KMS-11 (cell line): Measurements from ENCODE around the gene PTPA.

ENCODE experiments used
- H2AFZ ChIP-seq: fragments of 200-600 bp; sonication (generic); 2 replicates; pipeline ENCODE4 v1.6.1; 2016; ENCODE audit warnings: antibody characterized with exemption, mixed run types, low read depth
- H3K27ac ChIP-seq: fragments of 200-600 bp; sonication (generic); 2 replicates; pipeline ENCODE4 v1.6.1; 2016; ENCODE audit warnings: mild to moderate bottlenecking, mixed run types
- H3K27me3 ChIP-seq: fragments of 200-600 bp; sonication (generic); 2 replicates; pipeline ENCODE4 v1.6.1; 2017; ENCODE audit warnings: mild to moderate bottlenecking, low read depth, mixed run types, moderate library complexity; ENCODE audit not compliant: insufficient read depth
- H3K36me3 ChIP-seq: fragments of 200-600 bp; sonication (generic); 2 replicates; pipeline ENCODE4 v1.6.1; 2017; ENCODE audit warnings: mild to moderate bottlenecking, mixed run types; ENCODE audit not compliant: insufficient read depth
- H3K4me1 ChIP-seq: fragments of 200-600 bp; sonication (generic); 2 replicates; pipeline ENCODE4 v1.6.1; 2016; ENCODE audit warnings: mild to moderate bottlenecking, low read depth, mixed run types; ENCODE audit not compliant: poor library complexity, severe bottlenecking
- H3K4me2 ChIP-seq: fragments of 200-600 bp; sonication (generic); 2 replicates; pipeline ENCODE4 v1.7.0; 2016; ENCODE audit warnings: mild to moderate bottlenecking, mixed run types
- H3K4me3 ChIP-seq: fragments of 200-600 bp; sonication (generic); IDR thresholded peaks from 2 replicates; pipeline ENCODE4 v1.6.1; 2017; ENCODE audit warnings: low read depth, low read length, mixed read lengths; ENCODE audit not compliant: insufficient read depth
- H3K79me2 ChIP-seq: fragments of 200-600 bp; sonication (generic); 2 replicates; pipeline ENCODE4 v1.6.1; 2016; ENCODE audit warnings: low read depth, mixed run types; ENCODE audit not compliant: insufficient read depth
- H3K9ac ChIP-seq: fragments of 200-600 bp; sonication (generic); 2 replicates; pipeline ENCODE4 v1.6.1; 2016; ENCODE audit warnings: mild to moderate bottlenecking, mixed run types
- H4K20me1 ChIP-seq: fragments of 200-600 bp; sonication (generic); 2 replicates; pipeline ENCODE4 v1.6.1; 2016; ENCODE audit warnings: mild to moderate bottlenecking, mixed run types; ENCODE audit not compliant: insufficient read depth
- CTCF ChIP-seq: fragments of 200-600 bp; sonication (generic); conservative IDR thresholded peaks from 2 replicates; pipeline ENCODE4 v1.6.1; 2017; ENCODE audit warnings: low read depth, mild to moderate bottlenecking, antibody characterized with exemption, low read length, moderate library complexity, mixed read lengths

PTPA gene

GRCh38 chr9:129130791-129131190, 19.6 kb downstream of the PTPA start:
- Histone ChIP-seq H3K4me2 (no peak overlapping the region), H3K36me3 (no peaks in the 10 kb centered on the region), H3K27me3 (no peaks in the 10 kb centered on the region), H3K4me3 (no peak overlapping the region), H2AFZ (no peak overlapping the region), H4K20me1 (no peaks in the 10 kb centered on the region), H3K9ac (no peak overlapping the region), H3K4me1 (peaks cover 14% of the 10 kb centered on the region), H3K79me2 (no peaks in the 10 kb centered on the region), H3K27ac (no peak overlapping the region)
- TF ChIP-seq CTCF: no peak

DNA sequence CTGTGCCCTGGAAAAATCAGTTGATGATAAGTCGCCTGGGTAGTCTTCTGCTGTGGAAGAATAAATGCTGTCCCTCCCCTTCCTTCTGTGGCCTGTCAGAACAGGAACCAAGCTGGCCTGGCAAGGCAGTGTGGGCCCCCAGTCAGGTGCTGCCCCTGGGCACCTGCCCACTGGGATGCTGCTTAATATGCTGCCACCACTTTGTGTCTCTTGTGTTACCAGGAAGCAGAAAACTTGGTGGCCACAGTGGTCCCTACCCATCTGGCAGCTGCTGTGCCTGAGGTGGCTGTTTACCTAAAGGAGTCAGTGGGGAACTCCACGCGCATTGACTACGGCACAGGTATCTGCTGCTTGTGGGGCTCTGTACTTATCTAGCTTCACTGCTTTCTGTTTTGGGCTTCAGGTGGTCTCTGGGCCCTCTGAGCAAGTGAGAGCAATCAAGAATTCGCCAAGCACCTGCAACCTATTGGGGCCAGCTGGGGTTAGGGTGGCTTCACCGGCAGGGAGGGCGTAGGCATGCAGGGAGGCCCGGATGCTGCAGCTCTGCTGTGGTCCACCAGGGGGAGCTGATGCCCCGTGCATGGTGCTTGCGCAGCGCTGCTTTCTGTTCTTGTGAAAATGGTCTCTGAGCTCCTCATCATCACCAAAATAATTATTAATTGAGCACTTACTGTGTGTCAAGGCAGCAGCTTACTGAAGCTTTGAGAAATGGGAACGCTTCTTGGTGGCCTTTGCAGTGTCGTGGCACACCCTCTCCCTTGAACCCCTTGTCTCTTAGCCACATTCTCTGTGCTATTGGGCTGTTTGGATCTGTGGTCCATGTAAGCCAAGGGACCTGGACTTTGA, 20.3 kb downstream of the PTPA start:
- no peak overlapping the region for H3K9ac ChIP-seq
- H4K20me1 ChIP-seq: no peaks in the 10 kb centered on the region
- H3K4me3 ChIP-seq: no peak overlapping the region
- no peaks in the 10 kb centered on the region for H3K27me3 ChIP-seq
- peak overlapping the region; percentile 36 for H3K4me2 ChIP-seq
- H2AFZ ChIP-seq: 0 out of 2 replicates have a peak overlapping the region, but pooled peaks have one; percentile 10
- peaks cover 14% of the 10 kb centered on the region for H3K4me1 ChIP-seq
- H3K79me2 ChIP-seq: no peaks in the 10 kb centered on the region
- peak; percentile 97 for TF ChIP-seq CTCF
- H3K27ac ChIP-seq: no peak overlapping the region
- H3K36me3 ChIP-seq: no peaks in the 10 kb centered on the region

DNA sequence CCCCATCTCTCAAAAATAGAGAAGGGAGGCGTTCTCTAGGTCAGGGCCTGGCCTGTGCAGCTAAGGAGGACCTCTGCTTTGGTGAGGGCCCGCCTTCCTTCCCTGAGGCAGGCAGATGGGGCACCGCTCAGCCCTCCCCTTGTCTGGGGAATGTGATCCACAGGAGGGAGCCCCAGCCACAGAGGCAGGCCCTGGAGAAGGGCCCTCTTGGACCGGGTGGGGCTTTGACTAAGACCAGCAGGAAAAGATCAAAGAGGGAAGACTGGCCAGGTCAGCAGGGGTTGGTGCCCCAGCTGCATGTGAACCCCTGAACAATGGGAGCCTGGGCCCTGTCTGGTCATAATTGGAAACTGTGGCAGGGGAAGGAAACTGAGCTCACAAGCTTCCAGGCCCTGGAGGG, 21.9 kb downstream of the PTPA start:
- H2AFZ ChIP-seq: no peak overlapping the region
- H3K36me3 ChIP-seq: no peaks in the 10 kb centered on the region
- no peak for TF ChIP-seq CTCF
- no peak overlapping the region for H3K27ac ChIP-seq
- no peaks in the 10 kb centered on the region for H3K27me3 ChIP-seq
- no peaks in the 10 kb centered on the region for H3K79me2 ChIP-seq
- H3K9ac ChIP-seq: no peak overlapping the region
- H3K4me2 ChIP-seq: no peak overlapping the region
- no peaks in the 10 kb centered on the region for H4K20me1 ChIP-seq
- peaks cover 9% of the 10 kb centered on the region for H3K4me1 ChIP-seq
- H3K4me3 ChIP-seq: no peak overlapping the region

- Histone ChIP-seq H3K27ac (no peak overlapping the region), H4K20me1 (no peaks in the 10 kb centered on the region), H3K36me3 (no peaks in the 10 kb centered on the region), H3K4me2 (no peak overlapping the region), H3K9ac (no peak overlapping the region), H3K79me2 (peaks cover 5% of the 10 kb centered on the region; the same call in 1 of the 2 replicates), H3K4me3 (no peak overlapping the region), H3K27me3 (no peaks in the 10 kb centered on the region), H3K4me1 (peaks cover 17% of the 10 kb centered on the region), H2AFZ (no peak overlapping the region)
- TF ChIP-seq CTCF: no peak
These were observed 24.3 kb downstream of the PTPA start for GRCh38 chr9:129135476-129135875.
